GM23338 (cell line): Measurements from ENCODE around the gene THBS3.

ENCODE experiments used
- CREB1 ChIP-seq: fragments of 250-450 bp; sonication (Bioruptor Pico); IDR thresholded peaks from 2 replicates; pipeline ENCODE4 v1.5.0; 2020; ENCODE audit warnings: low read depth, mild to moderate bottlenecking, moderate library complexity
- EZH2 ChIP-seq: fragments of 200-600 bp; sonication (generic); IDR thresholded peaks from one replicate; pipeline ENCODE4 v1.8.0; 2017; ENCODE audit warnings: antibody characterized with exemption, mild to moderate bottlenecking, low read depth; ENCODE audit not compliant: unreplicated experiment
- EZH2phosphoT487 ChIP-seq: fragments of 200-600 bp; sonication (generic); IDR thresholded peaks from one replicate; pipeline ENCODE4 v1.8.1; 2018; ENCODE audit warnings: antibody characterized with exemption; ENCODE audit not compliant: unreplicated experiment
- JUNB ChIP-seq: IDR thresholded peaks from one replicate; pipeline ENCODE4 v1.6.1; 2016; ENCODE audit warnings: antibody characterized with exemption; ENCODE audit not compliant: unreplicated experiment
- POLR2AphosphoS5 ChIP-seq: IDR thresholded peaks from 2 replicates; pipeline ENCODE4 v1.6.1; 2016; ENCODE audit warnings: antibody characterized with exemption, low read depth
- STAT1 ChIP-seq: IDR thresholded peaks from one replicate; pipeline ENCODE4 v1.6.1; 2016; ENCODE audit warnings: antibody characterized with exemption; ENCODE audit not compliant: unreplicated experiment
- TF ChIP-seq, protein P1 (sequence below), 2 experiments: fragments of 200-600 bp in 1 of 2; sonication (generic) in 1 of 2; conservative IDR thresholded peaks; 2 replicates each; pipeline versions ENCODE4 v1.5.1 to v1.6.1; 2016 to 2017; ENCODE audit warnings: antibody characterized with exemption in 2 of 2, low read depth in 2 of 2, mild to moderate bottlenecking in 2 of 2, moderate library complexity in 1 of 2
- TF ChIP-seq, protein P2 (sequence below): IDR thresholded peaks from one replicate; pipeline ENCODE4 v1.6.1; 2018; ENCODE audit warnings: antibody characterized with exemption; ENCODE audit not compliant: unreplicated experiment

DNA sequence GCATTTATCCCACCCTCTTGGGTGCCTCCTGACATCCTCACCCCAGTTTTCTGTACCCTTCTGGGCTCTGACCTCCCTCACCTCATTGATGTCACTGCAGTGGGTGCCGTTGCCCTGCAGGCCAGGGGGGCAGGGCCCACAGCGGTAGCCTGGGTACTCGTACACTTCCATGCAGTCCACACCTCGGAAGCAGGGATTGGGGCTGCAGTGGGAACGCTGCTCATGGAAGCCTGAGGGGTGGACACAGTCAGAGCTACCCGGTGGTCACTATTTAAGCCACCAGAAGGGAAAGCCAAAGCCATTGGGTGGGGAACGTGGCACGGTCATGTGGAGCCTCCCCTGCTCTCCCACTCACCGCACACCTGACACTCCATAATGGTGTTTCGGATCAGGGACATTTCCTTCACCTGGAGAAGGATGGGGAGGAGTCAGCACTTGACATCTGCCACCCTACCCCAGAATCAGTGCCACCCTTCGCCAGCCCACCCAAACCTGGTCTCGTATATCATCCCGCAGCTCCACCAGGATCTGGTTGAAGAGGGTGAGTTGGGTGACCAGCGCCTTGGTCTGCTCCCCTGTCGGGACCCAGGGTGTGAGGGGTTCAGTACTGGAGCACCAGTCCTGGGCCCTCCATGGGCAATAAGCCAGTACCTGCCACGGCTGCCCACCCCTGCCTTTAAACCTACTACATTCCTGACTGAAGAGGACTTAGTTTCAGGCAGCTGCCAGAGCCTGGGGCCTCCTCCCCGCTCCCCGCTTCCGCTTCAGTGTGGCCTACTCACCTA is 4.8 kb downstream of the THBS3 start:
- TF ChIP-seq, protein P1, sequence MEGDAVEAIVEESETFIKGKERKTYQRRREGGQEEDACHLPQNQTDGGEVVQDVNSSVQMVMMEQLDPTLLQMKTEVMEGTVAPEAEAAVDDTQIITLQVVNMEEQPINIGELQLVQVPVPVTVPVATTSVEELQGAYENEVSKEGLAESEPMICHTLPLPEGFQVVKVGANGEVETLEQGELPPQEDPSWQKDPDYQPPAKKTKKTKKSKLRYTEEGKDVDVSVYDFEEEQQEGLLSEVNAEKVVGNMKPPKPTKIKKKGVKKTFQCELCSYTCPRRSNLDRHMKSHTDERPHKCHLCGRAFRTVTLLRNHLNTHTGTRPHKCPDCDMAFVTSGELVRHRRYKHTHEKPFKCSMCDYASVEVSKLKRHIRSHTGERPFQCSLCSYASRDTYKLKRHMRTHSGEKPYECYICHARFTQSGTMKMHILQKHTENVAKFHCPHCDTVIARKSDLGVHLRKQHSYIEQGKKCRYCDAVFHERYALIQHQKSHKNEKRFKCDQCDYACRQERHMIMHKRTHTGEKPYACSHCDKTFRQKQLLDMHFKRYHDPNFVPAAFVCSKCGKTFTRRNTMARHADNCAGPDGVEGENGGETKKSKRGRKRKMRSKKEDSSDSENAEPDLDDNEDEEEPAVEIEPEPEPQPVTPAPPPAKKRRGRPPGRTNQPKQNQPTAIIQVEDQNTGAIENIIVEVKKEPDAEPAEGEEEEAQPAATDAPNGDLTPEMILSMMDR (conservative IDR thresholded peaks at IDR 0.05; ENCODE audit: low read depth in 2 of 2): no peak
- TF ChIP-seq POLR2AphosphoS5: no peak
- no peak for TF ChIP-seq EZH2
- no peak for TF ChIP-seq CREB1 (CRISPR knock-in tag)
- no peak for TF ChIP-seq EZH2phosphoT487
- TF ChIP-seq, protein P2, sequence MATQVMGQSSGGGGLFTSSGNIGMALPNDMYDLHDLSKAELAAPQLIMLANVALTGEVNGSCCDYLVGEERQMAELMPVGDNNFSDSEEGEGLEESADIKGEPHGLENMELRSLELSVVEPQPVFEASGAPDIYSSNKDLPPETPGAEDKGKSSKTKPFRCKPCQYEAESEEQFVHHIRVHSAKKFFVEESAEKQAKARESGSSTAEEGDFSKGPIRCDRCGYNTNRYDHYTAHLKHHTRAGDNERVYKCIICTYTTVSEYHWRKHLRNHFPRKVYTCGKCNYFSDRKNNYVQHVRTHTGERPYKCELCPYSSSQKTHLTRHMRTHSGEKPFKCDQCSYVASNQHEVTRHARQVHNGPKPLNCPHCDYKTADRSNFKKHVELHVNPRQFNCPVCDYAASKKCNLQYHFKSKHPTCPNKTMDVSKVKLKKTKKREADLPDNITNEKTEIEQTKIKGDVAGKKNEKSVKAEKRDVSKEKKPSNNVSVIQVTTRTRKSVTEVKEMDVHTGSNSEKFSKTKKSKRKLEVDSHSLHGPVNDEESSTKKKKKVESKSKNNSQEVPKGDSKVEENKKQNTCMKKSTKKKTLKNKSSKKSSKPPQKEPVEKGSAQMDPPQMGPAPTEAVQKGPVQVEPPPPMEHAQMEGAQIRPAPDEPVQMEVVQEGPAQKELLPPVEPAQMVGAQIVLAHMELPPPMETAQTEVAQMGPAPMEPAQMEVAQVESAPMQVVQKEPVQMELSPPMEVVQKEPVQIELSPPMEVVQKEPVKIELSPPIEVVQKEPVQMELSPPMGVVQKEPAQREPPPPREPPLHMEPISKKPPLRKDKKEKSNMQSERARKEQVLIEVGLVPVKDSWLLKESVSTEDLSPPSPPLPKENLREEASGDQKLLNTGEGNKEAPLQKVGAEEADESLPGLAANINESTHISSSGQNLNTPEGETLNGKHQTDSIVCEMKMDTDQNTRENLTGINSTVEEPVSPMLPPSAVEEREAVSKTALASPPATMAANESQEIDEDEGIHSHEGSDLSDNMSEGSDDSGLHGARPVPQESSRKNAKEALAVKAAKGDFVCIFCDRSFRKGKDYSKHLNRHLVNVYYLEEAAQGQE: no peak
- no peak for TF ChIP-seq JUNB
- TF ChIP-seq STAT1: no peak
